IMR-90 (cell line): ENCODE results near the gene ARL14EPL. TPM values are rescaled to one million over a fixed set of nuclear protein-coding genes. Genes with fewer than 3 reads are reported as not detected.

Experiments used
- ATAC-seq: fragments of 200-7000 bp; cut with Tn5 transposase; 2 replicates; pipeline ENCODE4 v1.9.1; 2020; ENCODE audit warnings: low read depth, mild to moderate bottlenecking, moderate library complexity
- BruUV-seq: library from RNA; stranded (reverse); fragments of 400-500 nt; replicated peaks from 2 replicates; lab custom pipeline; 2021; lab: Mats Ljungman, UMichigan
- CTCF ChIA-PET: fragments of 300-600 bp; formaldehyde crosslinking; extraction: SDS; loops from one replicate; lab custom pipeline; 2021; ENCODE audit warnings: antibody characterized with exemption; lab: Yijun Ruan, JAX
- POLR2A ChIA-PET: fragments of 300-600 bp; sonication (Branson Sonifier 250); formaldehyde crosslinking; loops from one replicate; lab custom pipeline; 2022; ENCODE audit warnings: antibody characterized with exemption; ENCODE audit not compliant: unreplicated experiment; lab: Charles Lee
- DNase-seq: peaks from one replicate; pipeline ENCODE4 v3.0.0; 2013
- H2AFZ ChIP-seq: replicated peaks from 2 replicates; pipeline ENCODE3; 2013; ENCODE audit warnings: low read length, mild to moderate bottlenecking; ENCODE audit not compliant: poor library complexity
- H2AK5ac ChIP-seq: 2 replicates; pipeline ENCODE4 v1.6.1; 2013; ENCODE audit warnings: low read depth, low read length, inconsistent platforms
- H2AK9ac ChIP-seq: replicated peaks from 2 replicates; pipeline ENCODE3; 2013; ENCODE audit warnings: mild to moderate bottlenecking, low read depth, low read length, moderate library complexity; ENCODE audit not compliant: poor library complexity
- H2BK120ac ChIP-seq: 2 replicates; pipeline ENCODE4 v1.6.1; 2013; ENCODE audit warnings: low read depth, low read length, inconsistent platforms
- H2BK15ac ChIP-seq: 3 replicates; pipeline ENCODE4 v1.6.1; 2013; ENCODE audit warnings: low read depth, low read length, inconsistent platforms
- H2BK20ac ChIP-seq: 2 replicates; pipeline ENCODE4 v1.6.1; 2013; ENCODE audit warnings: low read depth, mild to moderate bottlenecking, inconsistent platforms, low read length, moderate library complexity
- H2BK5ac ChIP-seq: 2 replicates; pipeline ENCODE4 v1.6.1; 2013; ENCODE audit warnings: mild to moderate bottlenecking, low read depth, low read length, inconsistent platforms; ENCODE audit not compliant: poor library complexity, severe bottlenecking
- H3K14ac ChIP-seq: replicated peaks from 2 replicates; pipeline ENCODE4 v1.6.1; 2013; ENCODE audit warnings: low read depth, low read length, inconsistent platforms
- H3K18ac ChIP-seq: 2 replicates; pipeline ENCODE4 v1.6.1; 2013; ENCODE audit warnings: low read depth, low read length, control low read depth
- H3K23ac ChIP-seq: 2 replicates; pipeline ENCODE4 v1.6.1; 2013; ENCODE audit warnings: low read depth, low read length, inconsistent platforms
- H3K27ac ChIP-seq: 2 replicates; pipeline ENCODE4 v1.5.1; 2013; ENCODE audit warnings: mild to moderate bottlenecking, control low read depth, low read length; ENCODE audit not compliant: insufficient read depth
- H3K27me3 ChIP-seq: 2 replicates; pipeline ENCODE4 v1.6.1; 2013; ENCODE audit warnings: low read length; ENCODE audit not compliant: control insufficient read depth, insufficient read depth
- H3K36me3 ChIP-seq: 2 replicates; pipeline ENCODE4 v1.6.1; 2013; ENCODE audit warnings: low read length, mixed read lengths; ENCODE audit not compliant: control insufficient read depth, insufficient read depth
- H3K4ac ChIP-seq: 2 replicates; pipeline ENCODE4 v1.6.1; 2013; ENCODE audit warnings: low read depth, low read length, inconsistent platforms
- H3K4me1 ChIP-seq: 2 replicates; pipeline ENCODE4 v1.6.1; 2013; ENCODE audit warnings: low read length, mixed read lengths; ENCODE audit not compliant: control insufficient read depth, insufficient read depth
- H3K4me2 ChIP-seq: 2 replicates; pipeline ENCODE4 v1.6.1; 2013; ENCODE audit warnings: low read depth, mild to moderate bottlenecking, control low read depth, low read length, moderate library complexity
- H3K4me3 ChIP-seq: 2 replicates; pipeline ENCODE4 v1.5.1; 2013; ENCODE audit warnings: low read depth, mild to moderate bottlenecking, control low read depth, low read length, moderate library complexity; ENCODE audit not compliant: insufficient read depth
- H3K56ac ChIP-seq: 2 replicates; pipeline ENCODE4 v1.6.1; 2013; ENCODE audit warnings: low read length, inconsistent platforms; ENCODE audit not compliant: insufficient read depth; ENCODE audit errors: extremely low read depth
- H3K79me1 ChIP-seq, 2 experiments: 2 replicates each; pipeline ENCODE4 v1.6.1; 2013; ENCODE audit warnings: low read length in 2 of 2, inconsistent platforms in 1 of 2, low read depth in 1 of 2
- H3K9ac ChIP-seq: 2 replicates; pipeline ENCODE4 v1.6.1; 2013; ENCODE audit warnings: low read depth, low read length, control low read depth
- H3K9me1 ChIP-seq: 2 replicates; pipeline ENCODE4 v1.6.1; 2013; ENCODE audit warnings: low read length, inconsistent platforms; ENCODE audit not compliant: insufficient read depth
- H3K9me3 ChIP-seq: 2 replicates; pipeline ENCODE4 v1.6.1; 2013; ENCODE audit warnings: low read length; ENCODE audit not compliant: control insufficient read depth, insufficient read depth
- H4K20me1 ChIP-seq: 2 replicates; pipeline ENCODE4 v1.6.1; 2013; ENCODE audit warnings: low read length, inconsistent platforms; ENCODE audit not compliant: insufficient read depth
- H4K5ac ChIP-seq: 2 replicates; pipeline ENCODE4 v1.6.1; 2013; ENCODE audit warnings: mild to moderate bottlenecking, low read depth, low read length, control low read depth
- H4K8ac ChIP-seq, 2 experiments: 2 replicates each; pipeline ENCODE4 v1.6.1; 2013; ENCODE audit warnings: low read depth in 2 of 2, low read length in 2 of 2, control low read depth in 1 of 2, inconsistent platforms in 1 of 2
- H4K91ac ChIP-seq: 2 replicates; pipeline ENCODE4 v1.6.1; 2013; ENCODE audit warnings: low read depth, low read length, inconsistent platforms; ENCODE audit not compliant: insufficient read depth
- CEBPB ChIP-seq: IDR thresholded peaks from 2 replicates; pipeline ENCODE4 v1.6.1; 2012; ENCODE audit warnings: low read depth, low read length, improper control_type of control experiment
- CHD1 ChIP-seq: IDR thresholded peaks from 2 replicates; pipeline ENCODE4 v1.6.1; 2012; ENCODE audit warnings: low read depth, low read length, improper control_type of control experiment
- MAFK ChIP-seq: IDR thresholded peaks from 2 replicates; pipeline ENCODE4 v1.6.1; 2012; ENCODE audit warnings: low read depth, low read length, improper control_type of control experiment
- MAZ ChIP-seq: IDR thresholded peaks from 2 replicates; pipeline ENCODE4 v1.6.1; 2012; ENCODE audit warnings: low read depth, mild to moderate bottlenecking, low read length, improper control_type of control experiment, moderate library complexity, borderline replicate concordance
- MXI1 ChIP-seq: IDR thresholded peaks from 2 replicates; pipeline ENCODE4 v1.6.1; 2012; ENCODE audit warnings: low read depth, mild to moderate bottlenecking, low read length, moderate library complexity, borderline replicate concordance
- NFE2L2 ChIP-seq: fragments of 150-350 bp; IDR thresholded peaks from 2 replicates; pipeline ENCODE4 v1.6.1; 2016; ENCODE audit warnings: low read depth, mild to moderate bottlenecking, low read length
- POLR2A ChIP-seq: IDR thresholded peaks from 2 replicates; pipeline ENCODE4 v1.6.1; 2012; ENCODE audit warnings: mild to moderate bottlenecking, low read depth, low read length
- RAD21 ChIP-seq: IDR thresholded peaks from 2 replicates; pipeline ENCODE4 v1.6.1; 2012; ENCODE audit warnings: low read length, improper control_type of control experiment
- RFX5 ChIP-seq: IDR thresholded peaks from 2 replicates; pipeline ENCODE4 v1.8.0; 2012; ENCODE audit warnings: low read depth, mild to moderate bottlenecking, low read length, moderate library complexity
- WGBS, 2 experiments: methylation state at CpG; one replicate each; pipeline versions ENCODE4 v1.1.5 to v1.1.7; 2013; ENCODE audit warnings: missing lambda C conversion rate in 2 of 2; ENCODE audit not compliant: insufficient read length in 1 of 2; ENCODE audit errors: extremely low coverage in 2 of 2; 5-methylcytosine and 5-hydroxymethylcytosine counted together
- dilution Hi-C: fragments of 300-500 bp; cut with HindIII; formaldehyde crosslinking; loops from one replicate; pipeline ENCODE4 v1.14.3; 2018; ENCODE audit warnings: low sequenced_read_pairs; ENCODE audit not compliant: unreplicated experiment
- in situ Hi-C: fragments of 300-500 bp; cut with MboI; formaldehyde crosslinking; loops from 3 replicates; pipeline ENCODE4 v1.14.3; 2019; ENCODE audit warnings: low sequenced_read_pairs, inconsistent platforms, mixed read lengths
- intact Hi-C: fragments of 100-400 bp; cut with micrococcal nuclease; formaldehyde crosslinking; loops from 2 replicates; pipeline ENCODE4 v1.10.0; 2022
- polyA plus RNA-seq, 3 experiments: library from polyadenylated mRNA; depleted of rRNA; stranded (reverse); fragments of >200 nt; gene quantifications; 2 replicates each; pipeline ENCODE4 v1.2.3, GENCODE V29; 2012; ENCODE audit warnings: low replicate concordance in 1 of 3
- total RNA-seq: library from RNA; depleted of rRNA; stranded (reverse); fragments of >200 nt; gene quantifications from 2 replicates; pipeline ENCODE4 v1.2.3, GENCODE V29; 2012
- TF ChIP-seq, protein P1 (sequence below): fragments of 150-350 bp; IDR thresholded peaks from 2 replicates; pipeline ENCODE4 v1.6.1; 2017; ENCODE audit warnings: mild to moderate bottlenecking, antibody characterized with exemption, low read length, low read depth
- TF ChIP-seq, protein P2 (sequence below): conservative IDR thresholded peaks from 2 replicates; pipeline ENCODE4 v1.5.1; 2012; ENCODE audit warnings: mild to moderate bottlenecking, low read depth, low read length, improper control_type of control experiment

ARL14EPL gene
- total and polyA plus RNA-seq, 2 of the 4 experiments (the other 2 are of a cell fraction), result not detected

DNA sequence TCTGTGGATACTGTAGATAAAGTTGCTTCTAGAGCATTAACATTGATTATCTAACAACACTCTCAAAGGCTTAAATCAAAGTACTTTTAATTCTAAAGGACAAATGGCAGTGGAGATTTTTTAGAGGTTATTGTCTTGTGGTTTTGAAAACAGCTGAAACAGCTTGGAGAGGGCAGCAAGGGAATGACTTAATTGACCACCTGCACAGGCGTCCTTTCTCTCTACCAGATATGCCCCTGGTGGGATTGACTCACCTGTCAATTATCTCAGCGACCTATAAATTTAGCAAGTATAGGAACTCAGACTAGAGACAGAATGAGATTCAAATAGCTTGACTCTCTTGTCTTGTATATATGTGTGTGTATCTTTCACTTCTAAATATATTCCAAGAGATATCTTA, 13.5 kb downstream of the ARL14EPL start:
- no peak overlapping the region for H3K4ac ChIP-seq

More for the DNA sequence above, 13.5 kb downstream of the ARL14EPL start:
- intact Hi-C loops, result no loop called here
- in situ Hi-C loops, result no loop called here
- Histone ChIP-seq H3K9me1 (no peaks in the 10 kb centered on the region; the same call in 1 of the 2 replicates), H3K4me3 (no peak overlapping the region), H4K20me1 (no peaks in the 10 kb centered on the region), H2BK120ac (no peak overlapping the region), H4K5ac (no peak overlapping the region), H3K23ac (no peak overlapping the region), H4K8ac (no peak overlapping the region), H2BK15ac (no peak overlapping the region), H2BK5ac (no peak overlapping the region), H3K18ac (no peak overlapping the region), H2AK5ac (no peak overlapping the region), H3K4me1 (no peaks in the 10 kb centered on the region), H3K9ac (no peak overlapping the region), H4K91ac (no peak overlapping the region), H2BK20ac (no peak overlapping the region), H2AK9ac (no peak overlapping the region), H3K27me3 (peaks cover 14% of the 10 kb centered on the region), H3K79me1 (no peaks in the 10 kb centered on the region), H3K14ac (no peak overlapping the region), H3K27ac (no peak overlapping the region), H2AFZ (no peak overlapping the region), H3K4me2 (no peak overlapping the region), H3K36me3 (no peaks in the 10 kb centered on the region), H3K56ac (no peak overlapping the region), H3K9me3 (no peaks in the 10 kb centered on the region)
- WGBS, 2 experiments, result no CpG with 5 or more reads among the region's 2 CpGs
- TF ChIP-seq MAFK, result no peak
- TF ChIP-seq RFX5, result no peak
- TF ChIP-seq, protein P1, sequence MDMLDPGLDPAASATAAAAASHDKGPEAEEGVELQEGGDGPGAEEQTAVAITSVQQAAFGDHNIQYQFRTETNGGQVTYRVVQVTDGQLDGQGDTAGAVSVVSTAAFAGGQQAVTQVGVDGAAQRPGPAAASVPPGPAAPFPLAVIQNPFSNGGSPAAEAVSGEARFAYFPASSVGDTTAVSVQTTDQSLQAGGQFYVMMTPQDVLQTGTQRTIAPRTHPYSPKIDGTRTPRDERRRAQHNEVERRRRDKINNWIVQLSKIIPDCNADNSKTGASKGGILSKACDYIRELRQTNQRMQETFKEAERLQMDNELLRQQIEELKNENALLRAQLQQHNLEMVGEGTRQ, result no peak
- TF ChIP-seq CEBPB, result no peak
- TF ChIP-seq POLR2A, result no peak
- no peak for TF ChIP-seq NFE2L2
- TF ChIP-seq, protein P2, sequence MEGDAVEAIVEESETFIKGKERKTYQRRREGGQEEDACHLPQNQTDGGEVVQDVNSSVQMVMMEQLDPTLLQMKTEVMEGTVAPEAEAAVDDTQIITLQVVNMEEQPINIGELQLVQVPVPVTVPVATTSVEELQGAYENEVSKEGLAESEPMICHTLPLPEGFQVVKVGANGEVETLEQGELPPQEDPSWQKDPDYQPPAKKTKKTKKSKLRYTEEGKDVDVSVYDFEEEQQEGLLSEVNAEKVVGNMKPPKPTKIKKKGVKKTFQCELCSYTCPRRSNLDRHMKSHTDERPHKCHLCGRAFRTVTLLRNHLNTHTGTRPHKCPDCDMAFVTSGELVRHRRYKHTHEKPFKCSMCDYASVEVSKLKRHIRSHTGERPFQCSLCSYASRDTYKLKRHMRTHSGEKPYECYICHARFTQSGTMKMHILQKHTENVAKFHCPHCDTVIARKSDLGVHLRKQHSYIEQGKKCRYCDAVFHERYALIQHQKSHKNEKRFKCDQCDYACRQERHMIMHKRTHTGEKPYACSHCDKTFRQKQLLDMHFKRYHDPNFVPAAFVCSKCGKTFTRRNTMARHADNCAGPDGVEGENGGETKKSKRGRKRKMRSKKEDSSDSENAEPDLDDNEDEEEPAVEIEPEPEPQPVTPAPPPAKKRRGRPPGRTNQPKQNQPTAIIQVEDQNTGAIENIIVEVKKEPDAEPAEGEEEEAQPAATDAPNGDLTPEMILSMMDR, result no peak
- no peak for TF ChIP-seq MAZ
- TF ChIP-seq RAD21, result no peak
- no peak for TF ChIP-seq CHD1
- TF ChIP-seq MXI1, result no peak
- dilution Hi-C loops, result no loop called here
- no TSS peak for BruUV-seq
- POLR2A ChIA-PET, result no interaction called here
- CTCF ChIA-PET, result no interaction called here
- DNase-seq, result no peak
- no peak for ATAC-seq
